HG02588 (cell line): ENCODE data around the gene KRT3.
"Not testable (repeated sequence)": the region's sequence is repeated elsewhere in the genome, so short reads cannot be mapped to it uniquely, and the experiment has no call there.

Source experiments
- ATAC-seq: cut with Tn5 transposase; IDR thresholded peaks from one replicate; pipeline ENCODE4 v1.9.1; 2021; ENCODE audit warnings: mild to moderate bottlenecking, moderate library complexity; ENCODE audit not compliant: unreplicated experiment

The KRT3 gene

GRCh38 chr12:52798671-52799504 lies 3.0 kb upstream of the KRT3 start:
- no peak for ATAC-seq

- ATAC-seq = no peak
Measured at GRCh38 chr12:52798003-52798670, 2.2 kb upstream of the KRT3 start.

- no peak for ATAC-seq
Measured at GRCh38 chr12:52797529-52797894, 1.6 kb upstream of the KRT3 start.

- no peak for ATAC-seq
Measured at GRCh38 chr12:52796839-52797528, 1.1 kb upstream of the KRT3 start.

GRCh38 chr12:52796429-52796794 lies 495 bp upstream of the KRT3 start:
- ATAC-seq = no peak

GRCh38 chr12:52795332-52795674 lies 614 bp downstream of the KRT3 start:
- not testable (repeated sequence) for ATAC-seq

- no peak for ATAC-seq
Measured at GRCh38 chr12:52794479-52795331, 1.2 kb downstream of the KRT3 start.

- ATAC-seq = no peak
Measured at GRCh38 chr12:52792185-52793029, 3.5 kb downstream of the KRT3 start.

GRCh38 chr12:52791271-52792184 lies 4.4 kb downstream of the KRT3 start:
- ATAC-seq = no peak

- ATAC-seq = no peak
Measured at GRCh38 chr12:52790427-52791270, 5.3 kb downstream of the KRT3 start.

GRCh38 chr12:52789637-52790426 lies 6.1 kb downstream of the KRT3 start:
- no peak for ATAC-seq

- no peak for ATAC-seq
Measured at GRCh38 chr12:52788876-52789636, 6.9 kb downstream of the KRT3 start.

GRCh38 chr12:52788192-52788875 lies 7.6 kb downstream of the KRT3 start:
- no peak for ATAC-seq

- no peak for ATAC-seq
Measured at GRCh38 chr12:52787324-52788191, 8.4 kb downstream of the KRT3 start.

GRCh38 chr12:52784909-52785308 lies 11.0 kb downstream of the KRT3 start:
- ATAC-seq = no peak
